Prostate gland (tissue), 2 donors: Measurements from ENCODE around the gene NR6A1. TPM values are rescaled to one million over a fixed set of nuclear protein-coding genes. Genes with fewer than 3 reads are reported as not detected.

ENCODE experiments used
- DNase-seq: peaks from one replicate; pipeline ENCODE4 v3.0.0-alpha.2; 2019; ENCODE audit warnings: low spot score
- H3K27ac ChIP-seq, 2 donors: fragments of 200-600 bp; sonication (generic); 2 replicates each; pipeline ENCODE4 v1.5.1; 2017 to 2019
- H3K27me3 ChIP-seq: fragments of 200-600 bp; sonication (generic); replicated peaks from 2 replicates; pipeline ENCODE4 v1.5.1; 2019; ENCODE audit not compliant: insufficient read depth
- H3K36me3 ChIP-seq, 2 donors: fragments of 200-600 bp; sonication (generic); 1 replicate in 1 of 2; 2 replicates in 1 of 2; pipeline versions ENCODE4 v1.5.1 to v1.8.1; 2017 to 2019
- H3K4me1 ChIP-seq: fragments of 200-600 bp; sonication (generic); replicated peaks from 2 replicates; pipeline ENCODE4 v1.5.1; 2019
- H3K4me3 ChIP-seq, 2 donors: fragments of 200-600 bp; sonication (generic); 2 replicates each; pipeline ENCODE4 v1.5.1; 2017 to 2019
- H3K9me3 ChIP-seq: fragments of 200-600 bp; sonication (generic); 2 replicates; pipeline ENCODE4 v1.5.1; 2017
- POLR2A ChIP-seq: fragments of 450-650 bp; IDR thresholded peaks from one replicate; pipeline ENCODE4 v1.6.1; 2016; ENCODE audit warnings: antibody characterized with exemption, mild to moderate bottlenecking
- POLR2AphosphoS5 ChIP-seq: sonication (generic); formaldehyde crosslinking; IDR thresholded peaks from one replicate; pipeline ENCODE4 v1.6.1; 2017; ENCODE audit warnings: antibody characterized with exemption
- WGBS: methylation state at CpG from one replicate; pipeline ENCODE4 v1.1.5; 2018; 5-methylcytosine and 5-hydroxymethylcytosine counted together
- intact Hi-C: fragments of 100-400 bp; cut with DNase I; formaldehyde crosslinking; loops from one replicate; pipeline ENCODE4 v1.14.2; 2022
- total RNA-seq, 2 donors: library from RNA; depleted of rRNA; stranded (reverse); fragments of >200 nt; gene quantifications; one replicate each; pipeline ENCODE4 v1.1.0, GENCODE V29; 2016
- TF ChIP-seq, protein P1 (sequence below), 4 experiments: fragments of 200-600 bp in 2 of 4; fragments of 450-650 bp in 2 of 4; sonication (generic) in 2 of 4; IDR thresholded peaks; 1 replicate in 3 of 4; 2 replicates in 1 of 4; pipeline ENCODE4 v1.5.1; 2016 to 2019; ENCODE audit warnings: antibody characterized with exemption in 4 of 4, mild to moderate bottlenecking in 2 of 4, moderate library complexity in 2 of 4

NR6A1 gene
- total RNA-seq, 2 donors from 2014 or later, result 1.3 to 53.7 TPM

DNA sequence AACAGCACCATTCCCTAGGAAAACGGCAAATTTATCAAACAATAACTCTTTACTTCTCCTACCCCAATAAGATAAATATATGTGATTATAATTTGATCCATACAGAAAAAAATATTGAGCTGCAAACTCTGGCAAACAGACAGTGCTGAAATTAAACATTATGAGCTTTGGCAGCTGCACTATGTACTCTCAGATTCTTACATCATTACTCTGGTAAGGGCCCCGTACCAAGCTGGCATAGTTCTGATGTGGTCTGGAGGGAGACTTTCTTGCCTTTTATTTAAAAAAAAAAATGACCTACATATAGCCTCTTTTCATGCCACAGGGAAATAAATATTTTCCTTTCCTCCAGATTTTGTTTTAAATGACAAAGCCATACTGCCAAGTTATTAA is 95.0 kb downstream of the NR6A1 start:
- TF ChIP-seq POLR2AphosphoS5 (no peak), POLR2A (no peak)
- TF ChIP-seq, protein P1, sequence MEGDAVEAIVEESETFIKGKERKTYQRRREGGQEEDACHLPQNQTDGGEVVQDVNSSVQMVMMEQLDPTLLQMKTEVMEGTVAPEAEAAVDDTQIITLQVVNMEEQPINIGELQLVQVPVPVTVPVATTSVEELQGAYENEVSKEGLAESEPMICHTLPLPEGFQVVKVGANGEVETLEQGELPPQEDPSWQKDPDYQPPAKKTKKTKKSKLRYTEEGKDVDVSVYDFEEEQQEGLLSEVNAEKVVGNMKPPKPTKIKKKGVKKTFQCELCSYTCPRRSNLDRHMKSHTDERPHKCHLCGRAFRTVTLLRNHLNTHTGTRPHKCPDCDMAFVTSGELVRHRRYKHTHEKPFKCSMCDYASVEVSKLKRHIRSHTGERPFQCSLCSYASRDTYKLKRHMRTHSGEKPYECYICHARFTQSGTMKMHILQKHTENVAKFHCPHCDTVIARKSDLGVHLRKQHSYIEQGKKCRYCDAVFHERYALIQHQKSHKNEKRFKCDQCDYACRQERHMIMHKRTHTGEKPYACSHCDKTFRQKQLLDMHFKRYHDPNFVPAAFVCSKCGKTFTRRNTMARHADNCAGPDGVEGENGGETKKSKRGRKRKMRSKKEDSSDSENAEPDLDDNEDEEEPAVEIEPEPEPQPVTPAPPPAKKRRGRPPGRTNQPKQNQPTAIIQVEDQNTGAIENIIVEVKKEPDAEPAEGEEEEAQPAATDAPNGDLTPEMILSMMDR (IDR thresholded peaks at IDR 0.05), result no peak
- Histone ChIP-seq H3K27me3 (no peaks in the 10 kb centered on the region), H3K36me3 (no peaks in the 10 kb centered on the region), H3K4me3 (no peak overlapping the region), H3K4me1 (no peaks in the 10 kb centered on the region), H3K27ac (no peak overlapping the region), H3K9me3 (no peaks in the 10 kb centered on the region)
- intact Hi-C loops, result no loop called here
- DNase-seq, result no peak
- WGBS, result 19% methylated on average over 2 of the region's 2 CpGs

DNA sequence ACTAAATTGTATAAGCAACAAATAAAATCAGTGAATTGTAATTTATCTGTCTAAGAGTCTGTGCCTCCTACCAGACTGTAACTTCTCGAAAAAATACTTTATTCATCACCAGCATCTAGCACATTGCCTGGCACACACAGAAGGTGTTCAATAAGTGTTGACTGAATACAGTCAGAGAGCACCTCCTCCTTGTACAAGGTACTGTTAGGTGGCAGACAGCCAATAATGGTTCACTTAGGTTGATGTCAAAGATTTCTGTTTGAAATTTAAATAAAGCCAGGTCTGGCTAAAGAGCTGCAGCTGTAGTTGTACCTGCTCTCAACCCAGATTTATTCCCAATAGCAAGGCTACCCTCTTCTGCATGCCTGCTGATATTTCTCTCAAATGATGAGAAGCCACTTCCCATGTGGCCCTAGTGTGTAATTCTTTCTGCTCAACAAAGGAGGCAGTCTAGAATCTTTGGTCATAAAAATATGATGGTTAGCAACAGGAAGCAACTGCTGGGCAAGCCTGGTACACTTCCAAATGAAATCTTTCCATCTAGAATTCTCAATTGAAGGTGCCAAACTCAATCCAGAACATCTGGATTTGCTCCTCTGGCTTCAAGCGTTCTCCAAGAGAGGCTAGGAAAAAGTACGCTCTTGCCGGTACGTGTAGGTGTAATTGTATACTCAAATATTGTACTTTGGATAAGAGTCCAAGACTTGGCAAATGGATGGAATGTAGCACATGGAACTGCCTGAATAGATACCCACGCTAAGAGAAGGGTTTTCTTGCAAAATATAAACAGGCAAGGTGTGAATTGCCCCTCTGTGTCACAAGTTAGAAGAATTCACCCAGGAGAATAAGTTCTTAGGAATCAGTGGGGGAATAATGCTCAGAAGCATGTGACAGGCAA is 95.6 kb downstream of the NR6A1 start:
- DNase-seq, result no peak
- H3K9me3 ChIP-seq, result no peaks in the 10 kb centered on the region
- intact Hi-C loops, result no loop called here
- 27% methylated on average over 6 of the region's 6 CpGs for WGBS
- H3K4me3 ChIP-seq, result no peak overlapping the region
- no peaks in the 10 kb centered on the region for H3K36me3 ChIP-seq
- no peaks in the 10 kb centered on the region for H3K27me3 ChIP-seq
- TF ChIP-seq POLR2AphosphoS5 (no peak), POLR2A (no peak)
- TF ChIP-seq, protein P1 (IDR thresholded peaks at IDR 0.05), result no peak
- no peak overlapping the region for H3K27ac ChIP-seq
- no peaks in the 10 kb centered on the region for H3K4me1 ChIP-seq

DNA sequence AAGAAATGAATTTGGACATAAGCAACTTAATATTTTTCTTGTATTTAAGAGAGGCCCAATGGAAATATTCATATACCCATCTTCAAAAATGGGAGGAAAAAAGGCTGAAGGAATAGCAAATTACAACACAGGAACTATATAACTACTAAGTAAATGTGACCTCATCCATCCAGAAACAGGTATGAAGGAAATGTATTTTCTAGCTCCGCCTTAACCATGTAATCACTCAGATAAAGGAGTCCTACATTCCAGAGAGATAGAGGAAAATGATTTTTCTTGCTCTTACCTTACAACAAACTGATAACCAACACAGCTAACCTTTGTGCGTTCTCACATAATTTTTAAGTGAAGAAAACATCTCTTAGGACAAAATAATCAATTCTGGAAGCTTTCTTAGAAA is 96.5 kb downstream of the NR6A1 start:
- H3K9me3 ChIP-seq, result no peaks in the 10 kb centered on the region
- WGBS, result 91% methylated on average over 2 of the region's 2 CpGs
- no peak overlapping the region for H3K4me3 ChIP-seq
- no peaks in the 10 kb centered on the region for H3K4me1 ChIP-seq
- H3K27me3 ChIP-seq, result no peaks in the 10 kb centered on the region
- DNase-seq, result no peak
- TF ChIP-seq, protein P1 (IDR thresholded peaks at IDR 0.05), result no peak
- no peak for TF ChIP-seq POLR2AphosphoS5
- no peak for TF ChIP-seq POLR2A
- H3K27ac ChIP-seq, result no peak overlapping the region
- H3K36me3 ChIP-seq, result no peaks in the 10 kb centered on the region
- intact Hi-C loops, result no loop called here

DNA sequence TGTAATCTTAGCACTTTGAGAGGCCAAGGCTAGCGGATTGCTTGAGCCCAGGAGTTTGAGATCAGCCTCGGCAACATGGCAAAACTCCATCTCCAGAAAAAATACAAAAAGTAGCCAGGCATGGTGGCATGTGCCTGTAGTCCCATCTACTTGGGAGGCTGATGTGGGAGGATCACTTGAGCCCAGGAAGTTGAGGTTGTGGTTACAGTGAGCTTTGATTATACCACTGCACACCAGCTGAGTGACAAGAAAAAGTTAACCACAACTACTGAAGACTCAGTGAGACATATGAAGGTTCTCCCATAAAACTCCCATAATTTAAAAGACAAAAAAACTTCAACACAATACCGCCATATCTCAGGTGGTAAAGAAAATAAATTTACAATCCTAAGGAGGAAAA is 98.0 kb downstream of the NR6A1 start:
- H3K27me3 ChIP-seq, result no peaks in the 10 kb centered on the region
- H3K36me3 ChIP-seq, result no peaks in the 10 kb centered on the region
- no peak for DNase-seq
- 92% methylated on average over 3 of the region's 3 CpGs for WGBS
- H3K4me3 ChIP-seq, result no peak overlapping the region
- no peaks in the 10 kb centered on the region for H3K4me1 ChIP-seq
- H3K27ac ChIP-seq, result no peak overlapping the region
- intact Hi-C loops, result no loop called here
- TF ChIP-seq POLR2AphosphoS5 (no peak), POLR2A (no peak)
- TF ChIP-seq, protein P1 (IDR thresholded peaks at IDR 0.05), result no peak
- no peaks in the 10 kb centered on the region for H3K9me3 ChIP-seq

DNA sequence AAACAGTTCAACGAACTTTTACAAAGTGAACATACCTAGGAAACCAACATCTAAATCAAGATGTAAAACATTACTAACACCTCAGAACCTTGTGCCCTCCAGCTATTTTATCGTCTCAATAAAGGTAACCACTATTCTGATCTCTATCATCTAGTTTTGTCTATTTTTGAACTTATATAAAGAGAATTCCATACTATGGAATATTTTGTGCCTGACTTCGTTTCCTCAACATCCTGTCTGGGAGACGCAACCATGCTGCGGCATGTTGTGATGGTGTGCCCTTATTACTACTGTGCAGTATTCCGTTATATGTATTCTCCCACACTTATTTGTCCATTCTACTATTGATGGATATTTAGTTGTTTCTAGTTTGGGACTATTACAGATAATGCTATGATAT is 99.2 kb downstream of the NR6A1 start:
- intact Hi-C loops, result no loop called here
- TF ChIP-seq POLR2A (no peak), POLR2AphosphoS5 (no peak)
- TF ChIP-seq, protein P1 (IDR thresholded peaks at IDR 0.05), result no peak
- no peak for DNase-seq
- WGBS, result 84% methylated on average over 6 of the region's 6 CpGs
- no peaks in the 10 kb centered on the region for H3K4me1 ChIP-seq
- no peaks in the 10 kb centered on the region for H3K36me3 ChIP-seq
- H3K4me3 ChIP-seq, result no peak overlapping the region
- H3K27ac ChIP-seq, result no peak overlapping the region
- H3K27me3 ChIP-seq, result no peaks in the 10 kb centered on the region
- no peaks in the 10 kb centered on the region for H3K9me3 ChIP-seq
